ENCODE measurements around the gene SLC12A5.

DNA sequence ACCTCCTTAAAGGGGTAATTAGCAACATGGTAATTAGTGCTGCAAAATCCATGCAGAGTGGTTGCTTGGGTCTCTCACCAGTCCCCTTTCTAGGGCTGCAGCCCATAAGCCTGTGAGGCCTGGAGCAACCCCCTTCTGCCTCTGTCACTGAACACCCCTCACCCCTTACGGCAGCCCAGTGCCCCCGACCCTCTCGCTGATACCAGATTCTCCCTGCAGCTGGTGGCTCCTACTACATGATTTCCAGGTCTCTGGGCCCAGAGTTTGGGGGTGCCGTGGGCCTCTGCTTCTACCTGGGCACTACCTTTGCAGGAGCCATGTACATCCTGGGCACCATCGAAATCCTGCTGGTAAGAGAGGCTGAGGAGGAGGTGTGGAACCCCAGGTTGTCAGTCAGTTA, 8.0 kb downstream of the SLC12A5 start:
- TF ChIP-seq, protein P1, sequence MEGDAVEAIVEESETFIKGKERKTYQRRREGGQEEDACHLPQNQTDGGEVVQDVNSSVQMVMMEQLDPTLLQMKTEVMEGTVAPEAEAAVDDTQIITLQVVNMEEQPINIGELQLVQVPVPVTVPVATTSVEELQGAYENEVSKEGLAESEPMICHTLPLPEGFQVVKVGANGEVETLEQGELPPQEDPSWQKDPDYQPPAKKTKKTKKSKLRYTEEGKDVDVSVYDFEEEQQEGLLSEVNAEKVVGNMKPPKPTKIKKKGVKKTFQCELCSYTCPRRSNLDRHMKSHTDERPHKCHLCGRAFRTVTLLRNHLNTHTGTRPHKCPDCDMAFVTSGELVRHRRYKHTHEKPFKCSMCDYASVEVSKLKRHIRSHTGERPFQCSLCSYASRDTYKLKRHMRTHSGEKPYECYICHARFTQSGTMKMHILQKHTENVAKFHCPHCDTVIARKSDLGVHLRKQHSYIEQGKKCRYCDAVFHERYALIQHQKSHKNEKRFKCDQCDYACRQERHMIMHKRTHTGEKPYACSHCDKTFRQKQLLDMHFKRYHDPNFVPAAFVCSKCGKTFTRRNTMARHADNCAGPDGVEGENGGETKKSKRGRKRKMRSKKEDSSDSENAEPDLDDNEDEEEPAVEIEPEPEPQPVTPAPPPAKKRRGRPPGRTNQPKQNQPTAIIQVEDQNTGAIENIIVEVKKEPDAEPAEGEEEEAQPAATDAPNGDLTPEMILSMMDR (conservative IDR thresholded peaks at IDR 0.05; ENCODE audit: low read length), result no peak
- TF ChIP-seq EZH2phosphoT487 (IDR thresholded peaks at IDR 0.05; ENCODE audit: borderline replicate concordance, low read depth, low read length), result no peak
